HL-60/S4 (cell line): ENCODE data around the gene SNX14.

Source experiments
- in situ Hi-C: fragments of 300-500 bp; cut with MboI; formaldehyde crosslinking; loops from 2 replicates; pipeline ENCODE4 v1.14.3; 2022; ENCODE audit warnings: low sequenced_read_pairs

The SNX14 gene

DNA sequence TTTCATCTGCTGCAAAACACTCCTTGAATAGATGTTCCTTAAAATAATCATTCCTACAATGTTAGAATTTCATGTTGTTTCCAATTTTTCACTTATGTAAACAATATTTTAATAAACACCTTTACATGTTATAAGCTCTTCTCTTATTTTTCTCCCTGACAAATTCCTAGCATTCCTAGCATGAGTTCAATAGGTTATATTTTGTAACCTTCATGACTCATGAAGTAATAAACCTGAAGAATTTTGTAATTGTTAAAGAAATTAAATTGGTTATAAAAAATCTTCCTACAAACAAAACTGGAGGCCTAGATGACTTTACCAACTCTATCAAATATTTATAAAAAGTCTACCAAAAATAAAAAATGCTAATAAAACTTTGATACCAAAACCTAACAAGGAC lies 77.5 kb downstream of the SNX14 start:
- in situ Hi-C loops: no loop called here

DNA sequence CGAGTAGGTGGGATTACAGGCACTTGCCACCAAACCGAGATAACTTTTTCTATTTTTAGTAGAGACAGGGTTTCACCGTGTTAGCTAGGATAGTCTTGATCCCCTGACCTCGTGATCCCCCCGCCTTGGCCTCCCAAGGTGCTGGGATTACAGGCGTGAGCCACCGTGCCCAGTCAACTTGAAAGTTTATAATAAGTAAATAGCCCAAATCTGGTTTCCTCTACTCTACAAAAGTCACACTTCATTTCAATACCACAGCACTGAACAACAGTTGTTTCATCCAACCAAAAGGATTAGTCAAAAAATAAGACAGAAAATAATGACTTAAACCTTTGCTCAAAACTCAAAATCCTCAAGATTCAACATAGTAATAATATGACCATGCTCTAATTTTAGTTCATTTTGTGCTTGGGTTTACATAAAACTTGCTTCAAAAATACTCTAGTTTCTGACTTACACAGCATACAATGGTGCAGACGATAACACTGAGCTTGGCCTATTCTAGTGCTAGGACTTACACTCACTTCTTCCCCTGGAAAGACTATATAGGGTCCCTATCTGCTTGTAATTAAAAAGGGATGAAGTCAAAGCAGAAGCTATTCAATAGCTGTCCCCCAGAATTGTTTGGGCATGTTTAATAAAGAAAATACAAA lies 87.1 kb downstream of the SNX14 start:
- in situ Hi-C loops: no loop called here

DNA sequence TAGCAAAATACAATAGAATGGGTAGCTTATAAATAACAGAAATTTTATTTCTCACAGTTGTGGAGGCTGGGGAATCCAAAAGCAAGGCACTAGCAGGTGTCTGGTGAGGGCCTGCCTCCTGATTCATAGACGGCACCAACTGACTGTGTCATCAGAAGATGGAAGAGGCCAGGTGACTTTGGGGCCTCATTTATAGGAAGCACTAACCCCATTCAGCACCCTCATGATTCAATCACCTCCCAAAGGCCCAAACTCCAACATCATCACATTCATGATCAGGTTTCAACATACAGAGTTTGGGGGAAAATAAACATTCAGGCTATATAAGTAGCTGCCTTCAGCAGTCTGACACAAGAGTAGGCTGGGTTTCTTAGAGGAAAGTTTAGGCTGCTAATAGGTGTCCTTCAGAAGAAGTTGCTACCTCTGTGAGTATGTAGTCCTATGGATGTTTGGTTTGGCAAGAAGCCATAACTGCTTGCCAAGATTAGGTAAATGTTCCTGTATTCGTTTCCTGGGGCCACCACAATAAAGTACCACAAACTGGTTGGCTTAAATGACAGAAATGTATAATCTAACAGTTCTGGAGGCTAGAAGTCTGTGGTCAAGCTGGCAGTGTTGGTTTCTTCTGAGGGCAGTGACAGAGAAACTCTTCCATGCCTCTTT lies 94.9 kb downstream of the SNX14 start:
- in situ Hi-C loops: no loop called here

DNA sequence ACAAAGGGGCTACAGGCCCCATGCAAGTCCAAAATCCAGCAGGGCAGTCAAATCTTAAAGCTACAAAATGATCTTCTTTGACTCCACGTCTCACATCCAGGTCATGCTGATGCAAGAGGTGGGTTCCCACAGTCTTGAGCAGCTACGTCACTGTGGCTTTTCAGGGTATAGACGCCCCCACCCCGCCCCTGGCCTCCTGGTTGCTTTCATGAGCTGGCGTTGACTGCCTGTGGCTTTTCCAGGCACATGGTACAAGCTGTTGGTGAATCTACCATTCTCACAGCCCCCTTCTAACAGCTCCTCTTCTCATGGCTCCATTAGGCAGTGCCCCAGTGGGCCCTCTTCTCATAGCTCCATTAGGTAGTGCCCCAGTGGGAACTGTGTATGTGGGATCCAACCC lies 96.8 kb downstream of the SNX14 start:
- in situ Hi-C loops: no loop called here

DNA sequence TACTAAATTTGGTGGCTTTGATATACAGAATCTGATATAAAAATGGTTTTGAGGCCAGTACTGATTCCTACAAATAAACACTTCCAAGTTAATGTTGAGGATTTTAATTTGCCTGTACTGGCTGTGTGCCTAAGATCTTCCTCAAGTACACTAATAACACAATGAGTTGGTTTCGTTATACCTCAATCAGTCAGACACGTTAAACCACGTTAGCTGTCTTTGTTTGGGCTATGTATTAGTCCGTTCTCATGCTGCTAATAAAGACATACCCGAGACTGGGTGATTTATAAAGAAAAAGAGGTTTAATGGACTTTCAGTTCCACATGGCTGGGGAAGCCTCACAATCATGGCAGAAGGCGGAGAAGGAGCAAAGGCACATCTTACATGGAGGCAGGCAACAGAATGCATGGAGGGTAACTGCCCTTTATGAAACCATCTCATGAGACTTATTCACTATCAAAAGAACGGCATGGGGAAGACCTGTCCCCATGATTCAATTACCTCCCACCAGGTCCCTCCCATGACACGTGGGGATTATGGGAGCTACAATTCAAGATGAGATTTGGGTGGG lies 97.6 kb downstream of the SNX14 start:
- in situ Hi-C loops: no loop called here

DNA sequence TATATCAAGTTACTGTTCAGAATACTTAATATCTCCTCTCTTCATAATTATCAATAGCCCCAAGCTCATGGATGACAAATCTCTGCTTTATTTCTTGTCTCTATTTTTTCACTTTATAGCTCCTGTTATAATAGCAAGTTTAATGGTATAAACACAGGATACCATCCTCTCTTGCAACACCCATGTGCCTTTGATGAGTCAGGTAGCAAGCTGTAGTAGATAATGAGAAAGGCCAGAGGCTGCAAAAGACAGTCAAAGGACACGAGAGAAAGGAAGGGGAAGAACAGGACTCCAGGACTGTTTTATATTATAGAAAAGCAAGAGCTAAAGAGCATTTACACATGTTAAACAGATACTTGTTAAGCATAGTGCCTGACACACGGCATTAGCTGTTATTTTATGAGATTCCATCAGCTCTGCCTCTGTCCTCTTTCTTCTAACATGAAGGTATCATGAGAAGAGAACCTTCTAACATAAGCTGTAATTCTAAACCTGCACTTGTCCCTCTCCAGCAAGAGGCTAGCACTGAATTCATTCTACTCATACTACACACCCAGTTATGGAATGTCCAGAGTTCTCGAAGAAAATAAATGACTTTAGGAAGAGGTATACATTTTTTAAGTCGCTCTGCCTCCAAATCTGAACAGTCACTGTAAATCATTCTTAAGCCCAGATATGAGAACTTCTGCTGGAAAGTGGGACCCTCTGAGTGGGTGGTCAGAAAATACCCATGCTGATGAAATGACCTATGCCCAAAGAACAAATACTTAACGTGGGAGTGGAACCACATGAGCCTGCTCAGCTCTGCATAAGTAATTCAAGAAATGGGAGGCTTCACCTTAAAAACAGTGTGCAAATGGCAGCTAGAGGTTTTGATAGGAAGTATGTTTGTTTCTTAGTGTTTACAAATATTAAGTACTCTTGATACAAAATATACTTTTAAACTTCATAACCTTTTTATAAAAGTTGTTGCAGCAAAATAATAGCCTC lies 98.8 kb downstream of the SNX14 start:
- in situ Hi-C loops: no loop called here

DNA sequence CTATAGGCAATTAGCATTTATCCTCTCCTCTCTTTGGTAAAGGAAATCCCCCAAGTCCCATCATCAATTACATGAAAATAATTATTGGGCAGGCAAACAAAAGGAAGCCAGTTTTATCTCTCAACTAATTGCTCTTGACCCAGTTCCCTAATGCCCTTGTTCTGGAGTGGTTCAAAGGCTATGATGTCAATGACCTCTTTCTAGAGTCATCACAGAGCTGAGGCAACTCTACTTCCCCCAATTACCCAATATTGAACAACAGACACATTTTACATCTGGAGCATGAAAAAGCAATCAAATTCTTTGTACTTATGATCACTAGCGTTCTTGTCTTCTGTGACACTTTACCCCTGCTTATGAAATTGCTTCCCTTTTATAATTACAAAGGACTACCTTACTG lies 100.3 kb downstream of the SNX14 start:
- in situ Hi-C loops: no loop called here

DNA sequence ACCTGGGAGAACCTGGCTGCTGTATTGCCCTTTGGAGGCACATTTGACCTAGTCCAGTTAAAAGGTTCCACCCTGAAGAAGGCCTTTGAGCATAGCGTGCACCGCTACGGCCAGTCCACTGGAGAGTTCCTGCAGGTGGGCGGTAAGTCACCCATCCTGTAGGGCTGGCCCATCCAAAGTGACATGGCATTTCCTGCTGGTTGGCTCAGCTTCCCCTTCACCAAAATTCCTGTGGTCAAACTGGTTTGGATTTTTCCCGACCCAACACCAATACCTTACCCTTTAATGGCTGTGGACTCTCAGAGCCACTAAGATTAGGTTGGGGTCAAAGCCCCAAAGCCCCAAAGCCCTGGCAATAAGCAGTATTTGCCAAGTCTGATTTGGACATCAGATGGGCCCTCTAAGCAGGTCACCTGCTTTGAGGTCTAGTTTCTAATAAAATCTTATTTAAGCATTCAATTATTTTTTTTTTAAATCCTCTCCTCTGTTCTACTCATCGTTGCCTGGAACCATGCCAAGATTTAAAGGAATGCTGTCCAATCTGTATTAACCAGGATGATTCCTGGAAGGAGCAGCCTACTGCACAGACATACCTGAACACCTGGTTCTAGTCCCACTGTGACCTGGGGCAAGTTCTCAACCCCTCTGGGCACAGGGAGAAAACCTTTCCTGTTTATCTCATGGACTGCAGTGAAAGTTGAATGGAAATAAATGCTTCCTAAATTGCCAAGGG lies 103.0 kb downstream of the SNX14 start:
- in situ Hi-C loops: no loop called here

DNA sequence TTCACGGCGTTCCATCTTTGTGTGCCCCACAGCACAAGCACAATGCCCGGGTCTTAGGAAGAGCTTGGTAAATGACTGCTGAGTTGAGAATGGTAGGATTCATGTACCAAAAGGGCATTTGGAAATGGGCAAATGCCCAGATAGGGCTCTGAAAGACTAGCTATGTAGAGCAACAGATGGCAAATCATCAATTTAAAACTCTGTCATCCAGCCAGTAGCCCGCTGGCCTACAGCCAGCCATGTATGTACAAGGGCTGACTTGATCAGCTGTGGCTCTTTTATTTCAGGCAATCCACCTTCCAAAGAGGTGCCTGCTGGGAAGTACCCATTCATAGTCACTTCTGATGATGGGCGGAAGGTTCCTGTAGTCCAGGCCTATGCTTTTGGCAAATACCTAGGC lies 108.7 kb downstream of the SNX14 start:
- in situ Hi-C loops: loop anchor here (5.0 kb wide), 1 partner anchor 123 kb away; no protein-coding TSS in a partner anchor

DNA sequence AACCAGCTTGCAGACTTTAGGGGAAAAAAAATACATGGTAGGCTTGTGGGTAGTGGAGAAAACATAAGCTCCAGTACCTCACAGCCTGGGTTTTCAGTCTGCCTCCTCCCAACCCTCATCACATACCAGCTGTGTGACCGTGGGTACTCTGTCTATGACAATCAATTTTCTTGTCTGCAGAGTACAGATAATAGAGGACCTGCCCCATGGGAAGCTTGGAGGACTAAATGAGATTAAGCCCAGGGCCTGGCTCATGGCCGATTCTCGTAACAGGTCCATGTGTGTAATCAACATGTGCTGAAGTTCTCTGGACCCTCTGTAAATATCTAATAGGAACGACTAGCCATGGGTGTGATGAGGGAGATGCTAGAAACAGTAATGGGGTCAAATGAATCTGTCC lies 109.8 kb downstream of the SNX14 start:
- in situ Hi-C loops: loop anchor here (5.0 kb wide), 1 partner anchor 122 kb away; no protein-coding TSS in a partner anchor

DNA sequence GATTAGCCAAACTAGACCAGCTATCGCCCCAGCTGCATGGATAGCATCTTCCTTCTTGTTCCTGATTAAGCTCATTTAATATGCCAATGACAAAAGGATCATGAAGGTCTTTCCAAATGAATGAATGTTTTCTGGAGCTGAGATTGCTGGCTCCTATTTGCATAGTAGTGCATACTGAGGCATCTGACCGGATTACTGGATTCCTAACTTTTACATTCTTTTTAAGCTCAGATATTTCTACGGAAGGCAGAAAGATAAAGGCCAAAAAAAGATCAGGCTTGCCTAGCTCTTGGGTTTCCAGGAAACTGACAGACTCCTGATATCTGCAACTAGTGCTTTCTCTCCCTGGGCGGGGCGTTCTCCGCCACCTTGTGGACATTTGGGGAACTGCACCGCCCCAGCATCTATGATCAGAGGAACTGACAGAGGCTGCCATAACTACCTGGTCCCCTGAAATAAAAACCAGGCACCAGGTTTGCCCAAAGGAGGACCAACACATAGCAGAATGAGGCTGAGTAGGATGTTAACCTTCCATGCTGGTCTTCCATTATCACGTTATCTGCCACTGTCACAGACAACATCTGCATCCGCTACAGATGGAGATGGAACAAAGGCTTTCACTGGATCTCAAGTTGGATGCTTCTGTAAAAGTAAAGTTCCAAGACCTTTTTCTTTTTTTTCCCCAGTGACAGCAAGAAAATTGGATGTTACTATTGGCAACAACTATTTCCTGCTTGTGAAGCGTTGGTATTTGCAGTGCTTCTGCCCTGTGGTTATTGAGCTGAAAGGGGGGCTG lies 110.6 kb downstream of the SNX14 start:
- in situ Hi-C loops: loop anchor here (5.0 kb wide), 1 partner anchor 121 kb away; no protein-coding TSS in a partner anchor

DNA sequence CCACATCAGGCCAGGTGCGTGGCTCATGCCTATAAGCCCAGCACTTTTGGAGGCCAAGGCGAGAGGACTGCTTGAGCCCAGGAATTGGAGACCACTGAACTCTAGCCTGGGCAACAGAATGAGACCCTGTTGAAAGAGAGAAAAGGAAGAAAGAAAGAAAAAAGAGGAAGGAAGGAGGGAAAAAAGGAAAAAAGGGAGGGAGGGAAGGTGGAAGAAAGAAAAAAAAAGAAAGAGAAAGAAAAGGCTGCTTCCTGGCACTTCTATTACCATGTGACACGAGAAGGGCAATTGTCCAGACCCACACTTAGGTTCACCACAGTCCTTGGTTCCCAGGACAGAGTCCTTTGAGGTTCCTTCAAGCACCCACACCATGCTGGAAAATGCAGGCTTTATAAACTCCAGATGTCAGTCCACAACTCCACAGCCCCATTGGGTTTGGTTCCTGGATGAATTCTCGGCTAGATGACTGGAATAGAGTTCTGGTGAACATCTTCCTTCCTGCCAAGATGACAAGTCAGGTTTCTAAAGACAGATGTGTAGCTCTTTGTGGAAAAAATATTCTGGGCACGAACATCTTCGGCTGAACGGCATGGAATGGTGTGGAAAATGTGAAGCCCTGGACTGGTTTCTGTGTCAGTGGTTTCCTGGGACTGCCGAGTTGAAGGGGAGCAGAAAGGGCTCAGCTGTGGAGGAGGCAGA lies 111.3 kb downstream of the SNX14 start:
- in situ Hi-C loops: loop anchor here (5.0 kb wide), 1 partner anchor 120 kb away; no protein-coding TSS in a partner anchor

DNA sequence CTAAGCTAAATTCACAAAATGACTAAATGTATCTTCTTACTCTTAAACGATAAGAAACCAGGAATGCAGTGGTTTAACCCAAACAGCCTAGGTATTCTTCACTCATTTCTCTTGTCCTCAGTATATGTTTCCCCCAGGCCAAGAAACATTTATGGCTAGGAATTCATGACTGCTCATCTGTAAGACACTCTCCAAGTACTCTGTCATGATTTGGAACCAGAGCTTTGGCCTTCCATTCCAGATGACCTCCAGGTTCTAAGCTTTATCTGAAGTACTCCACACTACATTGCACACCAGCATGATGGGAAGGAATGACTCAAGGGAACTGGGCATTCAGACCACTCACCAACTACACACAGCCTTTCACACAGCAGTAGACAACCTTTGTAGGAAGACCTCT lies 114.5 kb downstream of the SNX14 start:
- in situ Hi-C loops: no loop called here

DNA sequence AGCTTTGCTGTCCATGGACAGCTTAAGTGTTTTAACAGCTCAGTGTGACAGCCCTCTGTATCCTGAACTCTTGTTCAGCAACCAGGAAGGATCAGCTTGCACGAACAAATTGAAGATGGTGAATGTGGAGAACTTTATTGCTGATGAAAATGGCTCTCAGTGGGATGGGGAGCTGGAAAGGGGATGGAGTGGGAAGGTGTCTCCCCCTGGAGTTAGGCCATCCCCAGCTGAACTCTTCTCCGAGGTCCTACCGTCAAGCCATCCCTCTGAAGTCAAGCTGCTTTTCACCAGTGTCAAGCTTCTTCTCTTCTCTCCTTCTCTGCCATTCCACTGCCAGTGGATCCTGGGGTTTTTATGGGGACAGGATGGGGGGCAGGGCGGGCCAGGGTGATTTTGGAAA lies 117.1 kb downstream of the SNX14 start:
- in situ Hi-C loops: no loop called here

DNA sequence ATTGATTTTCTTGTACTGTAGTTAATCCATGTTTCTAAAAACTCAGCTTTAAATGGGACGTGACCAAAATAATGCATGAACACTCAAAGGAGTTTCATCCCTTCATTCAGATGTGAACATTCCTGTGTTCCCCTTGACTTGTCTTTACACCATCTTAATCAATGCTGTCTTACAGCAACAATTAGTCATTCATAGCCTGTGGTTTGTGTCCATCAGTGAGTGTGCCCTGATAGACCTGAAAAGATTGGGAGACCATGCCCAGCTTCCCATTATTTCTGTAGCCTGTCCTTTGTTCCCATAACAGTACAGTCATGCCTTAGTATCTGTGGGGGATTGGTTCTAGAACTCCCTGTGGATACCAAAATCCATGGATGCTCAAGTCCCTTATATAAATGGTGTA lies 119.9 kb downstream of the SNX14 start:
- in situ Hi-C loops: no loop called here

DNA sequence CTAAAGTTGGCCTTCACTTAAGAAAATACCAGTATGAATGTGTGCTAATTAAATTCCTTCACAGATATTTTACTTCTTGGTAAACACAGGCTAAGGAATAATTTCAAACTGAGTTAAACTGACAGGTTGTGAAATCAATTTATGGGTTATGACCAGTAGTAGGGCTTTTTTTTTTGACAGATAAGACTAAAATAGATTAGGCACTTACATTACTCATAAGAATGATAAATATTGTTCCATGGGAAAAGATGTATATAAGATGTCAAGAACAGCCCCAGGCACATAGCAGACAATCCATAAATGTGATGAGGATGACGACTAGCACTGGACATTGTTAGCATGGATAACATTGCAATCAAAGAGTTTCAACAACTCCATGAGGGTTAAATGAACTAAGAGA lies 120.9 kb downstream of the SNX14 start:
- in situ Hi-C loops: no loop called here

DNA sequence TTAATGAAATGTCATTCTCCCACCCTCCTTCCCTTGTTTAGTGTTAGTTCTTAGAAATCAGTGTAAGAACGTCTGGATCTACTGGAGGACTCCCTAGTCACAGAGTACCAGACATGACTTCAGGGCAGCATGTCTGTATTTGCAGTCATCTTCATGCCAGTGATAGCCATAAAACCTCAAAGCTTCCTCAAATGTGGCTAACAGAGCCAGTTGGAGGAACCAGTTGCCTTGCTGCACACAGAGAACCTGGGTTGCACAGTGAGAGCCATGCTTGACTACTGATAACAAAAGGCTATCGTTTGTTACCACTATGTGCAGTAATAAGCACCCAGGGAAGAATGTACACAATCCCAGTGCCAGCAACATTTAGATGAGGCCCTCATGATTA lies 123.6 kb downstream of the SNX14 start:
- in situ Hi-C loops: no loop called here

DNA sequence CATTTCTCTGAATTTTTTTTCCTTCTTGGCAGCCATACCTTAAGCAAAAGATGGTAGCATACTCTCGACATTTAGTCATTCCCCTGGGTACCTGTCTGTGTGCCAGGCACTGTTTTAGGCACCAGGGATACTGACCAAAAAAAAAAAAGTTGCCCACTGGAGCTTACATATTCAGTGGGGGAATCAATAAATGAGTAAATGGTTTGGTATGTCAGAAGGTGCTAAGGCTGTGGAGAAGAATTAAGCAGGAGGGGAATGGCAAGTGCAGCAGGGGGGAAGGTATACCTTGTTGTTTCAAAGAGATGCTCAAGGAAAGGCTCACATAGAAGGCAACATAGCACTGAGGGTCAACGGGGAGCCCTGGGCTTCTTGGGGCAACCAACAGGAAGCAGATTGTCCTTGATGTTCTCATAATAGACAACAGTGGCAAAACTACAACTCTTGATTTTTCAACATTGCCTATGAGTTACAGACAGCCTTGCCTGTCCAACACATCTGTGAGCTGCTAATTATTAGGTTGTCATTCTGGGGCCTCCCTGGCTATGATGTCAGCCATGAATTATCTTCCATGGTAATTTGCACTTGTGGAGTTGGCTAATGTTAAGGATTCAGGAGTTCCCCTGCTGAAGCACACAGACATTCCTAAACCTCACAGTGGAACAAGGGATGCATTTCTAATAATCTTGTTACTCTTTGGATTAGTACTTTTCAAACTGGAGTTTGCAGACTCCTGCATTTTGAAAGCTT lies 124.2 kb downstream of the SNX14 start:
- in situ Hi-C loops: no loop called here
